K562 (cell line): Measurements from ENCODE around the gene GALR3. TPM values are rescaled to one million over a fixed set of nuclear protein-coding genes. Genes with fewer than 3 reads are reported as not detected.

ENCODE experiments used
- CBX3 ChIP-seq, 2 experiments: IDR thresholded peaks; 1 replicate in 1 of 2; 2 replicates in 1 of 2; pipeline ENCODE4 v1.6.1; 2012; ENCODE audit warnings: inconsistent platforms in 2 of 2, low read length in 2 of 2, borderline replicate concordance in 1 of 2, control low read depth in 1 of 2
- CCAR2 ChIP-seq: fragments of 200-400 bp; formaldehyde crosslinking; IDR thresholded peaks from 2 replicates; pipeline ENCODE4 v1.6.1; 2017; ENCODE audit warnings: mild to moderate bottlenecking, low read depth, low read length
- DMBX1 ChIP-seq: fragments of 250-450 bp; sonication (Bioruptor Pico); IDR thresholded peaks from 2 replicates; pipeline ENCODE4 v1.8.0; 2022; ENCODE audit warnings: inconsistent platforms, mild to moderate bottlenecking, moderate library complexity, borderline replicate concordance
- DPF2 ChIP-seq: fragments of 450-650 bp; IDR thresholded peaks from 2 replicates; pipeline ENCODE4 v1.6.1; 2016
- ELF1 ChIP-seq: fragments of 200-800 bp; sonication (Bioruptor generic); IDR thresholded peaks from 2 replicates; pipeline ENCODE4 v1.6.1; 2016; ENCODE audit warnings: missing genetic modification characterization, missing compliant biosample characterization
- HMGN3 ChIP-seq: IDR thresholded peaks from 2 replicates; pipeline ENCODE4 v1.6.1; 2011; ENCODE audit warnings: borderline replicate concordance, low read depth, mild to moderate bottlenecking, mixed read lengths, low read length; ENCODE audit not compliant: insufficient read length; ENCODE audit errors: extremely low read depth
- HNRNPH1 ChIP-seq: fragments of 200-400 bp; formaldehyde crosslinking; optimal IDR thresholded peaks from 2 replicates; pipeline ENCODE3; 2017; ENCODE audit warnings: low read depth, mild to moderate bottlenecking, low read length, moderate library complexity
- IFI16 ChIP-seq: fragments of 250-450 bp; sonication (Bioruptor Pico); IDR thresholded peaks from 2 replicates; pipeline ENCODE4 v2.1.2; 2022; ENCODE audit warnings: mild to moderate bottlenecking, inconsistent platforms
- ILK ChIP-seq: fragments of 450-650 bp; IDR thresholded peaks from 2 replicates; pipeline ENCODE4 v1.6.1; 2016; ENCODE audit warnings: missing genetic modification characterization, low read depth, mild to moderate bottlenecking, missing compliant biosample characterization, moderate library complexity, borderline replicate concordance
- MCM7 ChIP-seq, 2 experiments: fragments of 450-650 bp; IDR thresholded peaks; 2 replicates each; pipeline ENCODE4 v1.6.1; 2016 to 2018
- MYNN ChIP-seq, 2 experiments: sonication (generic); formaldehyde crosslinking in 1 of 2; IDR thresholded peaks; 2 replicates each; pipeline versions ENCODE4 v1.5.0 to v1.6.1; 2016 to 2020; ENCODE audit warnings: antibody characterized with exemption in 1 of 2, missing genetic modification reagents in 1 of 2
- NFE2L1 ChIP-seq: fragments of 450-650 bp; IDR thresholded peaks from 2 replicates; pipeline ENCODE4 v1.6.1; 2016; ENCODE audit warnings: missing genetic modification characterization, low read depth, mild to moderate bottlenecking, missing compliant biosample characterization, moderate library complexity, borderline replicate concordance
- NR4A1 ChIP-seq, 2 experiments: fragments of 250-450 bp in 1 of 2; fragments of 450-650 bp in 1 of 2; sonication (Bioruptor Pico) in 1 of 2; IDR thresholded peaks; 2 replicates each; pipeline versions ENCODE4 v1.4.0 to v1.6.1; 2016 to 2020; ENCODE audit warnings: mild to moderate bottlenecking in 2 of 2, missing compliant biosample characterization in 1 of 2, missing genetic modification characterization in 1 of 2, moderate library complexity in 1 of 2
- RNF2 ChIP-seq: sonication (generic); IDR thresholded peaks from 2 replicates; pipeline ENCODE4 v1.6.1; 2016
- TSC22D4 ChIP-seq: fragments of 450-650 bp; IDR thresholded peaks from 2 replicates; pipeline ENCODE4 v1.6.1; 2016; ENCODE audit warnings: missing genetic modification characterization, missing biosample characterization, control low read depth
- ZNF174 ChIP-seq: fragments of 250-450 bp; sonication (Bioruptor Pico); IDR thresholded peaks from 2 replicates; pipeline ENCODE4 v1.4.0; 2020; ENCODE audit warnings: mild to moderate bottlenecking
- ZNF507 ChIP-seq: conservative IDR thresholded peaks from 2 replicates; pipeline ENCODE4 v1.6.1; 2017; ENCODE audit warnings: missing genetic modification characterization, missing compliant biosample characterization
- ZNF551 ChIP-seq: fragments of 250-450 bp; sonication (Bioruptor Pico); IDR thresholded peaks from 2 replicates; pipeline ENCODE4 v1.5.0; 2021; ENCODE audit warnings: mild to moderate bottlenecking, moderate library complexity
- ZNF696 ChIP-seq: fragments of 250-450 bp; sonication (Bioruptor Pico); conservative IDR thresholded peaks from 2 replicates; pipeline ENCODE4 v1.4.0; 2020; ENCODE audit warnings: mild to moderate bottlenecking, moderate library complexity
- polyA plus RNA-seq, 8 experiments: library from polyadenylated mRNA; depleted of rRNA in 4 of 8; stranded (reverse) in 5 of 8; unstranded in 3 of 8; fragments of >200 nt; fragmentation: Nextera tagmentation in 2 of 8; fragmentation: Illumina TruSeq in 1 of 8; extraction: Ambion mirVana in 2 of 8; extraction: Trizol in 1 of 8; gene quantifications; 2 replicates each; pipeline versions ENCODE4 v1.2.1 to v1.2.3, GENCODE V29; 2011 to 2014; ENCODE audit warnings: inconsistent platforms in 1 of 8, missing spikeins in 1 of 8
- total RNA-seq, 7 experiments: library from RNA; depleted of rRNA in 6 of 7; stranded (reverse); fragments of >200 nt in 6 of 7; fragmentation: Illumina TruSeq in 2 of 7; extraction: Trizol in 2 of 7; gene quantifications; 2 replicates each; pipeline versions ENCODE4 v1.2.1 to v1.2.3, GENCODE V29; 2011 to 2021; ENCODE audit warnings: low replicate concordance in 1 of 7
- TF ChIP-seq, protein P1 (sequence below): fragments of 450-650 bp; formaldehyde crosslinking; IDR thresholded peaks from 2 replicates; pipeline ENCODE4 v1.4.0; 2022; ENCODE audit warnings: missing genetic modification characterization
- TF ChIP-seq, protein P2 (sequence below): fragments of 450-650 bp; formaldehyde crosslinking; IDR thresholded peaks from 2 replicates; pipeline ENCODE4 v1.4.0; 2020; ENCODE audit warnings: mild to moderate bottlenecking, moderate library complexity
- TF ChIP-seq, protein P3 (sequence below): IDR thresholded peaks from 3 replicates; pipeline ENCODE4 v1.6.1; 2011; ENCODE audit warnings: borderline replicate concordance, mild to moderate bottlenecking, moderate library complexity; ENCODE audit not compliant: insufficient read length; ENCODE audit errors: extremely low read depth
- TF ChIP-seq, protein P4 (sequence below): sonication (generic); formaldehyde crosslinking; IDR thresholded peaks from 2 replicates; pipeline ENCODE4 v1.8.0; 2022; ENCODE audit warnings: missing genetic modification reagents, mild to moderate bottlenecking, borderline replicate concordance

Gene GALR3
- total and polyA plus RNA-seq, 9 of the 15 experiments (the other 6 are each of a cell fraction or from before 2014, with no cell fraction given) = 0.13 TPM; not detected in 8

DNA sequence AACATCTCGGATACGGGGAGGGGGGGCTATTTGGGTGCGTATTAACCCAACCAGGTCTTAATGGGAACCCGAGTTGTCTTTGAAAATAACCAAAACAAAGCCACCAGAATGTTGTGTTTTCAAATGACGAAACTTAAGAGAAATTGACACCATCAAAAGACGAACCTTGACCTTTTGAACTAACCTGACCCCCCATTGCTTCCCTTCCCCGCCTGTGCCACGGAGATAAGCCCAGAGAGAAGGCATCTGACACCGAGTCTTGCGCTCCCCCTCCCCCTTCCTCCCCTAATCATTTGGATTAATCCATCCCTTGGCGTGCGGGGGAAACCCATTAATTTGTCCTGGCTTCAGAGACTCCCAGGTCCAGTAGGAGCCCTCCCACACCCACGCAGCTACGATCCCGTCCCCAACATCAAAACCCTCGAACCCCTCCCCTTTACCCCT is 20.0 kb upstream of the GALR3 start (continued):
- no peak for TF ChIP-seq CBX3 (IDR thresholded peaks at IDR 0.05; ENCODE audit: borderline replicate concordance in 1 of 2, low read length in 2 of 2)
- no peak for TF ChIP-seq NR4A1 (CRISPR knock-in tag; IDR thresholded peaks at IDR 0.05)
- TF ChIP-seq NR4A1 (tag; IDR thresholded peaks at IDR 0.05) = no peak
- no peak; the same call in 1 of the 2 replicates for TF ChIP-seq MYNN (IDR thresholded peaks at IDR 0.05)
- TF ChIP-seq MYNN (CRISPR knock-in tag; IDR thresholded peaks at IDR 0.05) = no peak
- TF ChIP-seq ZNF551 (CRISPR knock-in tag) = no peak
- TF ChIP-seq MCM7 (IDR thresholded peaks at IDR 0.05) = no peak
- TF ChIP-seq TSC22D4 (tag) = no peak
- peak; percentile 94 for TF ChIP-seq RNF2
- TF ChIP-seq HMGN3 = no peak
- TF ChIP-seq ILK (tag) = no peak
- TF ChIP-seq IFI16 = no peak
- TF ChIP-seq, protein P1, sequence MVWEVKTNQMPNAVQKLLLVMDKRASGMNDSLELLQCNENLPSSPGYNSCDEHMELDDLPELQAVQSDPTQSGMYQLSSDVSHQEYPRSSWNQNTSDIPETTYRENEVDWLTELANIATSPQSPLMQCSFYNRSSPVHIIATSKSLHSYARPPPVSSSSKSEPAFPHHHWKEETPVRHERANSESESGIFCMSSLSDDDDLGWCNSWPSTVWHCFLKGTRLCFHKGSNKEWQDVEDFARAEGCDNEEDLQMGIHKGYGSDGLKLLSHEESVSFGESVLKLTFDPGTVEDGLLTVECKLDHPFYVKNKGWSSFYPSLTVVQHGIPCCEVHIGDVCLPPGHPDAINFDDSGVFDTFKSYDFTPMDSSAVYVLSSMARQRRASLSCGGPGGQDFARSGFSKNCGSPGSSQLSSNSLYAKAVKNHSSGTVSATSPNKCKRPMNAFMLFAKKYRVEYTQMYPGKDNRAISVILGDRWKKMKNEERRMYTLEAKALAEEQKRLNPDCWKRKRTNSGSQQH (CRISPR knock-in tag) = 0 out of 2 replicates have a peak, but pooled peaks have one; percentile 23
- no peak for TF ChIP-seq ZNF174 (CRISPR knock-in tag)
- TF ChIP-seq, protein P2, sequence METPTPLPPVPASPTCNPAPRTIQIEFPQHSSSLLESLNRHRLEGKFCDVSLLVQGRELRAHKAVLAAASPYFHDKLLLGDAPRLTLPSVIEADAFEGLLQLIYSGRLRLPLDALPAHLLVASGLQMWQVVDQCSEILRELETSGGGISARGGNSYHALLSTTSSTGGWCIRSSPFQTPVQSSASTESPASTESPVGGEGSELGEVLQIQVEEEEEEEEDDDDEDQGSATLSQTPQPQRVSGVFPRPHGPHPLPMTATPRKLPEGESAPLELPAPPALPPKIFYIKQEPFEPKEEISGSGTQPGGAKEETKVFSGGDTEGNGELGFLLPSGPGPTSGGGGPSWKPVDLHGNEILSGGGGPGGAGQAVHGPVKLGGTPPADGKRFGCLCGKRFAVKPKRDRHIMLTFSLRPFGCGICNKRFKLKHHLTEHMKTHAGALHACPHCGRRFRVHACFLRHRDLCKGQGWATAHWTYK = no peak
- TF ChIP-seq DMBX1 = no peak; the same call in 1 of the 2 replicates
- no peak for TF ChIP-seq ZNF507 (tag)
- TF ChIP-seq CCAR2 = no peak
- TF ChIP-seq DPF2 = peak; percentile 95
- TF ChIP-seq NFE2L1 = no peak
- TF ChIP-seq, protein P3, sequence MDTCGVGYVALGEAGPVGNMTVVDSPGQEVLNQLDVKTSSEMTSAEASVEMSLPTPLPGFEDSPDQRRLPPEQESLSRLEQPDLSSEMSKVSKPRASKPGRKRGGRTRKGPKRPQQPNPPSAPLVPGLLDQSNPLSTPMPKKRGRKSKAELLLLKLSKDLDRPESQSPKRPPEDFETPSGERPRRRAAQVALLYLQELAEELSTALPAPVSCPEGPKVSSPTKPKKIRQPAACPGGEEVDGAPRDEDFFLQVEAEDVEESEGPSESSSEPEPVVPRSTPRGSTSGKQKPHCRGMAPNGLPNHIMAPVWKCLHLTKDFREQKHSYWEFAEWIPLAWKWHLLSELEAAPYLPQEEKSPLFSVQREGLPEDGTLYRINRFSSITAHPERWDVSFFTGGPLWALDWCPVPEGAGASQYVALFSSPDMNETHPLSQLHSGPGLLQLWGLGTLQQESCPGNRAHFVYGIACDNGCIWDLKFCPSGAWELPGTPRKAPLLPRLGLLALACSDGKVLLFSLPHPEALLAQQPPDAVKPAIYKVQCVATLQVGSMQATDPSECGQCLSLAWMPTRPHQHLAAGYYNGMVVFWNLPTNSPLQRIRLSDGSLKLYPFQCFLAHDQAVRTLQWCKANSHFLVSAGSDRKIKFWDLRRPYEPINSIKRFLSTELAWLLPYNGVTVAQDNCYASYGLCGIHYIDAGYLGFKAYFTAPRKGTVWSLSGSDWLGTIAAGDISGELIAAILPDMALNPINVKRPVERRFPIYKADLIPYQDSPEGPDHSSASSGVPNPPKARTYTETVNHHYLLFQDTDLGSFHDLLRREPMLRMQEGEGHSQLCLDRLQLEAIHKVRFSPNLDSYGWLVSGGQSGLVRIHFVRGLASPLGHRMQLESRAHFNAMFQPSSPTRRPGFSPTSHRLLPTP = no peak
- TF ChIP-seq ZNF696 (CRISPR knock-in tag) = no peak
- TF ChIP-seq, protein P4, sequence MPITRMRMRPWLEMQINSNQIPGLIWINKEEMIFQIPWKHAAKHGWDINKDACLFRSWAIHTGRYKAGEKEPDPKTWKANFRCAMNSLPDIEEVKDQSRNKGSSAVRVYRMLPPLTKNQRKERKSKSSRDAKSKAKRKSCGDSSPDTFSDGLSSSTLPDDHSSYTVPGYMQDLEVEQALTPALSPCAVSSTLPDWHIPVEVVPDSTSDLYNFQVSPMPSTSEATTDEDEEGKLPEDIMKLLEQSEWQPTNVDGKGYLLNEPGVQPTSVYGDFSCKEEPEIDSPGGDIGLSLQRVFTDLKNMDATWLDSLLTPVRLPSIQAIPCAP (CRISPR knock-in tag) = no peak
- no peak for TF ChIP-seq ELF1 (tag)
- no peak for TF ChIP-seq HNRNPH1
